C4-2B (cell line): Measurements from ENCODE around the gene SPECC1.
A peak's percentile ranks its signal among the peaks of the same experiment; 100 is the strongest.

ENCODE experiments used
- H3K27ac ChIP-seq: fragments of 450-650 bp; 2 replicates; pipeline ENCODE4 v1.5.1; 2017
- CTCF ChIP-seq: fragments of 450-650 bp; conservative IDR thresholded peaks from 2 replicates; pipeline ENCODE4 v1.5.1; 2017; ENCODE audit warnings: mild to moderate bottlenecking
- ZFX ChIP-seq: fragments of 450-650 bp; IDR thresholded peaks from 2 replicates; pipeline ENCODE4 v1.6.1; 2017

Gene SPECC1

GRCh38 chr17:20202141-20202621, 193.0 kb downstream of the SPECC1 start:
- peak overlapping the region; percentile 41; the same call in 1 of the 2 replicates for H3K27ac ChIP-seq
- TF ChIP-seq CTCF (no peak), ZFX (no peak)

GRCh38 chr17:20203018-20203417, 193.9 kb downstream of the SPECC1 start:
- H3K27ac ChIP-seq: peak overlapping the region; percentile 62
- TF ChIP-seq ZFX (no peak), CTCF (no peak)

DNA sequence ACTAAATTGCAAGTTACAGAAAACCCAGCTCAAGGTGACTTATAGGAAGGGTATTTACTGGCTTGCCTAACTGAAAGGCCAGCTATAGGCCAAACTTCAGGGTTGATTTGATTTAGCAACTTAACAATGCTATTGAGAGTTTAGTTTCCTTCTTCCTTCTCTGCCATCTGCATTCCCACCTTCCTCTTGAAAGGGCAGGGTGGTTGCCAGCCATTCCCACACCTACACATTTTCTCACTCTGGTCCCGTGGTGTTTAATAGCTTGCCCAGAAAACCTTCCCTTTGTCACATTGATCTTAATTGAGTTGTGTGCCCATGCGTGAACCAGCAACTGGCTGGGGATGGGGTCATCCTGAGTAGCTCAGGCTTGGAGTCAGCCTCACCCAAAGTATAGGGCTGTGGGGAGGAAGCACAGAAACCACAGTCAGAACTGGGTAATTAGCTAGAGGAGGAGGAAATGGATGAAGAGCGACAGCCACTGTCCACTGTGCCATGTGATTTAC, 194.7 kb downstream of the SPECC1 start:
- no peak for TF ChIP-seq ZFX
- TF ChIP-seq CTCF: no peak

DNA sequence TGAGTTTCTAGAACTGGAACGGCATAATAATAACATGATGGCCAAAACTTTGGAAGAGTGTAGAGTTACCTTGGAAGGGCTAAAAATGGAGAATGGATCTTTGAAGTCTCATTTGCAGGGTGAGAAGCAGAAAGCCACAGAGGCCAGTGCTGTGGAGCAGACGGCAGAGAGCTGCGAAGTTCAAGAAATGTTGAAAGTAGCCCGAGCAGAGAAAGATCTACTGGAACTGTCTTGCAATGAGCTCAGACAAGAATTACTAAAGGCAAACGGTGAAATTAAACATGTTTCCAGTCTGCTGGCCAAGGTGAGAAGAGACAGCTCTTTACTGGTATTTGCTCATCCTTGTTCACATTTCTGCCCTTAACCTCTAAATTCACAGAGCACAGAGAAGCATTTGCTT, 196.4 kb downstream of the SPECC1 start:
- TF ChIP-seq CTCF: no peak
- no peak for TF ChIP-seq ZFX
- H3K27ac ChIP-seq: peak overlapping the region; percentile 48; the same call in 1 of the 2 replicates

More for the DNA sequence above, 194.7 kb downstream of the SPECC1 start:
- H3K27ac ChIP-seq: peak overlapping the region; percentile 27; the same call in 1 of the 2 replicates

- TF ChIP-seq CTCF (no peak), ZFX (no peak)
- H3K27ac ChIP-seq: peak overlapping the region; percentile 48; the same call in 1 of the 2 replicates
These were observed 196.9 kb downstream of the SPECC1 start for GRCh38 chr17:20206068-20206467.

DNA sequence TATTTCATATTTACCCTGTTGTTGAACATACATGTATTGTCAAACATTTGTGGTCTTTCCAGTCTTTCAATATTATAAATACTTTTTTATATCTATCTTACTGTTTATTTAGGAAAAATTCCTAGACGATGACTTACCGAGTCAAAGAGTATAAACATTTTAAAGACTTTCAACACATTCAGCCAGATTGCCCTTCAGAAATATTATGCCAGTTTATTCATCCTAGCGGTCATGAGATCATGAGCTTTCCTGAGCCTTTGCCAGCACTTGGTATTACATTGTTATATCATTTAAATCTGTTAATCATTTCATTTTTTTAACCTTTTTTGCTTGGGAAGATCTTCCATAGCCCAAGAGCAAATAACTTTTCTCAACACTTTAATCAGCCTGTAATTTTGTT, 197.4 kb downstream of the SPECC1 start:
- H3K27ac ChIP-seq: peak overlapping the region; percentile 31; the same call in 1 of the 2 replicates
- TF ChIP-seq ZFX (no peak), CTCF (no peak; the same call in 1 of the 2 replicates)

GRCh38 chr17:20207262-20207985, 198.3 kb downstream of the SPECC1 start:
- TF ChIP-seq CTCF (no peak), ZFX (no peak)
- peak overlapping the region; percentile 31; the same call in 1 of the 2 replicates for H3K27ac ChIP-seq
